HCT116 (cell line): ENCODE data around the gene MTA1. TPM values are rescaled to one million over a fixed set of nuclear protein-coding genes. Genes with fewer than 3 reads are reported as not detected.

Experiments
- ATAC-seq: fragments of 200-7000 bp; cut with Tn5 transposase; 2 replicates; pipeline ENCODE4 v1.9.1; 2020; ENCODE audit warnings: mild to moderate bottlenecking, moderate library complexity
- BruUV-seq: library from RNA; stranded (reverse); fragments of 400-500 nt; replicated peaks from 2 replicates; lab custom pipeline; 2021; lab: Mats Ljungman, UMichigan
- CTCF ChIA-PET: fragments of 300-600 bp; sonication (Branson Sonifier 250); formaldehyde crosslinking; loops from one replicate; lab custom pipeline; 2021; ENCODE audit warnings: antibody characterized with exemption; lab: Charles Lee
- POLR2A ChIA-PET: fragments of 300-600, 350-600 bp; sonication (Branson Sonifier 250); formaldehyde crosslinking; loops from one replicate; lab custom pipeline; 2021; ENCODE audit warnings: antibody characterized with exemption; lab: Charles Lee
- RAD21 ChIA-PET, 2 experiments: fragments of 300-600 bp; sonication (Branson Sonifier 250); formaldehyde crosslinking; loops; one replicate each; lab custom pipeline; 2023; ENCODE audit warnings: low total read pairs in 2 of 2; ENCODE audit not compliant: uncharacterized antibody in 2 of 2, unreplicated experiment in 2 of 2, low non-redundant PET in 1 of 2; lab: Charles Lee
- DNase-seq: peaks from one replicate; pipeline ENCODE4 v3.0.0-alpha.2; 2010; ENCODE audit warnings: low read depth, low spot score
- H2AFZ ChIP-seq: fragments of 200-600 bp; shearing (Covaris generic), sonication (generic); 2 replicates; pipeline ENCODE4 v1.6.1; 2017; ENCODE audit warnings: low read depth, mixed run types, mixed read lengths, antibody characterized with exemption, low read length; ENCODE audit not compliant: poor library complexity, severe bottlenecking
- H3K27ac ChIP-seq: 2 replicates; pipeline ENCODE4 v1.5.1; 2012; ENCODE audit warnings: low read depth, low read length
- H3K27me3 ChIP-seq: fragments of 200-600 bp; sonication (generic); 2 replicates; pipeline ENCODE4 v1.6.1; 2016; ENCODE audit warnings: mixed run types, low read length, mixed read lengths; ENCODE audit not compliant: insufficient read depth
- H3K36me3 ChIP-seq, 2 experiments: fragments of 200-500 bp in 1 of 2; fragments of 200-600 bp in 1 of 2; sonication (Bioruptor generic) in 1 of 2; sonication (generic) in 1 of 2; 2 replicates each; pipeline versions ENCODE4 v1.5.1 to v1.6.1; 2014 to 2016; ENCODE audit warnings: low read length in 2 of 2, inconsistent platforms in 1 of 2, mixed read lengths in 1 of 2, mixed run types in 1 of 2; ENCODE audit not compliant: insufficient read depth in 2 of 2, control insufficient read depth in 1 of 2
- H3K4me1 ChIP-seq, 2 experiments: fragments of 200-600 bp in 1 of 2; sonication (generic) in 1 of 2; 2 replicates each; pipeline versions ENCODE4 v1.5.1 to v1.6.1; 2012 to 2017; ENCODE audit warnings: low read length in 2 of 2, inconsistent platforms in 1 of 2, mild to moderate bottlenecking in 1 of 2, mixed read lengths in 1 of 2, mixed run types in 1 of 2, moderate library complexity in 1 of 2; ENCODE audit not compliant: insufficient read depth in 2 of 2, control insufficient read depth in 1 of 2
- H3K4me2 ChIP-seq: fragments of 200-600 bp; sonication (generic); 2 replicates; pipeline ENCODE4 v1.6.1; 2017; ENCODE audit warnings: mixed run types, low read length, mixed read lengths
- H3K4me3 ChIP-seq, 2 experiments: fragments of 200-600 bp in 1 of 2; sonication (generic) in 1 of 2; replicated peaks in 1 of 2; 2 replicates each; pipeline ENCODE4 v1.5.1; 2011 to 2016; ENCODE audit warnings: low read length in 2 of 2, control low read depth in 1 of 2, low read depth in 1 of 2, mild to moderate bottlenecking in 1 of 2, mixed read lengths in 1 of 2, mixed run types in 1 of 2
- H3K79me2 ChIP-seq: fragments of 200-600 bp; sonication (generic); 2 replicates; pipeline ENCODE4 v1.6.1; 2017; ENCODE audit warnings: mild to moderate bottlenecking, mixed run types, low read length, moderate library complexity, mixed read lengths; ENCODE audit not compliant: insufficient read depth
- H3K9ac ChIP-seq: fragments of 200-600 bp; sonication (generic); 2 replicates; pipeline ENCODE4 v1.6.1; 2016; ENCODE audit warnings: low read length, mixed read lengths
- H3K9me2 ChIP-seq: fragments of 200-600 bp; sonication (generic), shearing (Covaris generic); 2 replicates; pipeline ENCODE4 v1.6.1; 2017; ENCODE audit warnings: mixed run types, mild to moderate bottlenecking, moderate library complexity; ENCODE audit not compliant: insufficient read depth
- H3K9me3 ChIP-seq, 2 experiments: fragments of 200-500 bp in 1 of 2; fragments of 200-600 bp in 1 of 2; sonication (Bioruptor generic) in 1 of 2; sonication (generic) in 1 of 2; 2 replicates each; pipeline ENCODE4 v1.6.1; 2014 to 2017; ENCODE audit warnings: low read length in 2 of 2, mixed read lengths in 2 of 2, inconsistent platforms in 1 of 2, low read depth in 1 of 2, mild to moderate bottlenecking in 1 of 2, mixed run types in 1 of 2, moderate library complexity in 1 of 2; ENCODE audit not compliant: control insufficient read depth in 1 of 2, insufficient read depth in 1 of 2
- H4K20me1 ChIP-seq: fragments of 200-600 bp; sonication (generic), shearing (Covaris generic); 2 replicates; pipeline ENCODE4 v1.6.1; 2017; ENCODE audit warnings: mixed run types, mild to moderate bottlenecking, moderate library complexity; ENCODE audit not compliant: insufficient read depth
- CTCF ChIP-seq, 3 experiments: fragments of 200-600 bp in 1 of 3; sonication (generic) in 1 of 3; IDR thresholded peaks in 2 of 3; conservative IDR thresholded peaks in 1 of 3; 2 replicates each; pipeline ENCODE4 v1.5.1; 2012 to 2017; ENCODE audit warnings: low read depth in 2 of 3, low read length in 2 of 3, antibody characterized with exemption in 1 of 3, borderline replicate concordance in 1 of 3, control low read depth in 1 of 3, mild to moderate bottlenecking in 1 of 3, mixed read lengths in 1 of 3, mixed run types in 1 of 3, moderate library complexity in 1 of 3; ENCODE audit not compliant: insufficient read depth in 1 of 3
- ELF1 ChIP-seq: IDR thresholded peaks from 2 replicates; pipeline ENCODE4 v1.6.1; 2012; ENCODE audit warnings: low read depth, borderline replicate concordance
- EZH2phosphoT487 ChIP-seq: fragments of 200-600 bp; IDR thresholded peaks from 2 replicates; pipeline ENCODE4 v1.6.1; 2018; ENCODE audit warnings: antibody characterized with exemption, borderline replicate concordance
- FOSL1 ChIP-seq: IDR thresholded peaks from 2 replicates; pipeline ENCODE4 v1.6.1; 2012; ENCODE audit warnings: low read depth
- MAX ChIP-seq: IDR thresholded peaks from 2 replicates; pipeline ENCODE4 v1.6.1; 2012
- intact Hi-C: fragments of 100-400 bp; cut with micrococcal nuclease; formaldehyde crosslinking; loops from 2 replicates; pipeline ENCODE4 v1.10.0; 2022
- total RNA-seq: library from RNA; stranded (reverse); gene quantifications from one replicate; pipeline ENCODE4 v1.2.1, GENCODE V29; 2021; ENCODE audit not compliant: unreplicated experiment

The MTA1 gene
- total RNA-seq, 1 experiment from 2014 or later = 229 TPM

GRCh38 chr14:105427936-105428485, 8.4 kb downstream of the MTA1 start:
- Histone ChIP-seq H3K4me2 (no peak overlapping the region), H3K79me2 (peaks cover 92% of the 10 kb centered on the region), H4K20me1 (peaks cover 19% of the 10 kb centered on the region), H3K27me3 (no peaks in the 10 kb centered on the region), H2AFZ (no peak overlapping the region), H3K4me1 (peaks cover 20 to 38% of the 10 kb centered on the region in 2 experiments), H3K9me3 (no peaks in the 10 kb centered on the region), H3K9ac (no peak overlapping the region), H3K9me2 (no peaks in the 10 kb centered on the region), H3K27ac (no peak overlapping the region), H3K4me3 (no peak overlapping the region), H3K36me3 (peaks cover 6 to 11% of the 10 kb centered on the region in 2 experiments; a peak in 3 of 4 replicates)
- RAD21 ChIA-PET = no interaction called here
- ATAC-seq (no peak), DNase-seq (no peak)
- POLR2A ChIA-PET = no interaction called here
- BruUV-seq = no TSS peak
- intact Hi-C loops = no loop called here
- CTCF ChIA-PET = no interaction called here
- TF ChIP-seq CTCF (IDR thresholded peaks at IDR 0.05 in 2 of 3, conservative IDR thresholded peaks at IDR 0.05 in 1 of 3; ENCODE audit: borderline replicate concordance in 1 of 3, insufficient read depth in 1 of 3, low read depth in 2 of 3, low read length in 2 of 3) (no peak), ELF1 (no peak), FOSL1 (no peak)

- CTCF ChIA-PET = interaction anchor here (1.1 kb wide), 1 partner anchor 51 kb away, joined by 9 read pairs; no protein-coding TSS in a partner anchor
- no peak for ATAC-seq
- DNase-seq = no peak
- TF ChIP-seq EZH2phosphoT487 (no peak), MAX (no peak)
- Histone ChIP-seq H3K9ac (no peak overlapping the region), H3K4me3 (peak overlapping the region in 1 of 2 experiments; percentile 13; a peak in 1 of 4 replicates), H3K4me1 (peaks cover 20 to 38% of the 10 kb centered on the region in 2 experiments), H3K27ac (peak overlapping the region; percentile 36; the same call in 1 of the 2 replicates), H3K9me2 (no peaks in the 10 kb centered on the region), H4K20me1 (peaks cover 19% of the 10 kb centered on the region), H3K9me3 (no peaks in the 10 kb centered on the region), H3K79me2 (peaks cover 93% of the 10 kb centered on the region), H3K4me2 (peak overlapping the region; percentile 61), H2AFZ (no peak overlapping the region), H3K27me3 (no peaks in the 10 kb centered on the region), H3K36me3 (peaks cover 3 to 7% of the 10 kb centered on the region in 2 experiments)
- intact Hi-C loops = no loop called here
- POLR2A ChIA-PET = no interaction called here
- no TSS peak for BruUV-seq
- RAD21 ChIA-PET = no interaction called here
These were observed 10.4 kb downstream of the MTA1 start for GRCh38 chr14:105430042-105430441.
